H1 (cell line): ENCODE results near the gene SPATS2L. TPM values are rescaled to one million over a fixed set of nuclear protein-coding genes. Genes with fewer than 3 reads are reported as not detected.

Experiments
- EGR1 ChIP-seq: IDR thresholded peaks from 2 replicates; pipeline ENCODE4 v1.6.1; 2011; ENCODE audit warnings: low read depth, low read length, borderline replicate concordance
- TAF7 ChIP-seq: optimal IDR thresholded peaks from 2 replicates; pipeline ENCODE3; 2011; ENCODE audit warnings: low read depth, mild to moderate bottlenecking, inconsistent platforms, low read length, moderate library complexity, borderline replicate concordance
- polyA plus RNA-seq, 7 experiments: library from polyadenylated mRNA; depleted of rRNA in 3 of 7; stranded (reverse) in 5 of 7; unstranded in 2 of 7; fragments of >200 nt in 5 of 7; fragments of 200-250 nt in 2 of 7; gene quantifications; 1 replicate in 5 of 7; 2 replicates in 1 of 7; 4 replicates in 1 of 7; pipeline versions ENCODE4 v1.2.1 to v1.2.3, GENCODE V29; 2011 to 2013; ENCODE audit warnings: missing spikeins in 2 of 7, mixed read lengths in 2 of 7
- total RNA-seq: library from RNA; stranded (reverse); fragmentation: NEBNext Ultra II Directional; extraction: Animal tissue kit (Norgen Biotek cat#: 25700); gene quantifications from 2 replicates; pipeline ENCODE4 v1.2.1, GENCODE V29; 2021

SPATS2L gene
- total and polyA plus RNA-seq, 2 of the 8 experiments (the other 6 are each of a cell fraction or from before 2014, with no cell fraction given): 67.3 to 189 TPM

DNA sequence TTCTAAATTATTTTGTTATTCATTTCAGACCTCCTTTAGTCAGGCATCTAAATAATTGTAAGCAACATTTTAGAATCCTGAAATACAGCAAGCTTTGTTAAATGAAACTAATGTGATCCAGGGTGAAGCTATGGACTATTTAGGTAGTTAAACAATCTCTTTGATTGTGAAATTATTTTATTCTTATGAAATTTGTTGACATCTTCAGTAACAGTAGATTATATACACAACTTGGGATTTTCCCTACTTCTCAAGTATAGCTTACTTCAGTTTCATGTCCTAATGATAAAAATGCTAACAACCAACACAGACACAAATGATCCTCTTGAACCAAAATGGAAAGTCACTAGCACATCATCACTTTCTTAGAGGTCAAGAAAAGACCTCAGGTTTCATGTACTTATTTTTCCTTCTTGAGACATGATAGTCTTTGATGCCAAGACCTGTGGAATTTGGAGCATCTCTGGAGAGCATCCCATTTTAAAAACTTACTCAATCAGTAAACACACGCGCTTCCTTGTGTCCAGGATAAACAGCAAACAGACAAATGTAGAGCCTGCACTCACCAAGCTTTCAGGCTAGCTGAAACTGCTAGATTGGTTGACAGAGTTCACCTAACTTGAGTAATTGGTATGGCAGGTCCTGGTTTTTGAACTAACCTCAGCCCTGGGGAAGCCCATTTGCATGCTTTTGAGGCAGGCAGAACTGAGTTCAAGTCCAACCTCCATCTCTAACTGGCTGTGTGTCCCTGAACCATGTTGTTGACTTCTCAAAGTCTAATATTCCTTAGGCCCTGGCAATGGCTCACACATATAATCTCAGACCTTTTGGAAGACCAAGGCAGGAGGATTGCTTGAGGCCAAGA is 155.6 kb downstream of the SPATS2L start (continued):
- TF ChIP-seq TAF7 (no peak), EGR1 (no peak)
